ENCODE data around the gene KLHL17.
"Not testable (repeated sequence)": the region's sequence is repeated elsewhere in the genome, so short reads cannot be mapped to it uniquely, and the experiment has no call there.

DNA sequence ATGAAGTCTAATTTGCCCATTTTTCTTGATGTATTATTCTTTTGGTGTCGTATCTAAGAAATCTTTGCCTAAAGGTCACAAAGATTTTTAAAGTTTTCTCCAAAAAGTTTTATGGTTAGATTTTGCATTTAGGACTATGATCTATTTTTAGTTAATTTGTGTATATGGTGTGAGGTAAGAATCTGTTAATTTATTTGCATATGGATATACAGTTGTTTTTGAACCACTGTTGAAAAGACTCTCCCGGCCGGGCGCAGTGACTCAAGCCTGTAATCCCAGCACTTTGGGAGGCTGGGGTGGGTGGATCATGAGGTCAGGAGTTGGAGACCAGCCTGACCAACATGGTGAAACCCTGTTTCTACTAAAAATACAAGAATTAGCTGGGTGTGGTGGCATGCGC is 27.7 kb downstream of the KLHL17 start:
- TF ChIP-seq, protein P1, sequence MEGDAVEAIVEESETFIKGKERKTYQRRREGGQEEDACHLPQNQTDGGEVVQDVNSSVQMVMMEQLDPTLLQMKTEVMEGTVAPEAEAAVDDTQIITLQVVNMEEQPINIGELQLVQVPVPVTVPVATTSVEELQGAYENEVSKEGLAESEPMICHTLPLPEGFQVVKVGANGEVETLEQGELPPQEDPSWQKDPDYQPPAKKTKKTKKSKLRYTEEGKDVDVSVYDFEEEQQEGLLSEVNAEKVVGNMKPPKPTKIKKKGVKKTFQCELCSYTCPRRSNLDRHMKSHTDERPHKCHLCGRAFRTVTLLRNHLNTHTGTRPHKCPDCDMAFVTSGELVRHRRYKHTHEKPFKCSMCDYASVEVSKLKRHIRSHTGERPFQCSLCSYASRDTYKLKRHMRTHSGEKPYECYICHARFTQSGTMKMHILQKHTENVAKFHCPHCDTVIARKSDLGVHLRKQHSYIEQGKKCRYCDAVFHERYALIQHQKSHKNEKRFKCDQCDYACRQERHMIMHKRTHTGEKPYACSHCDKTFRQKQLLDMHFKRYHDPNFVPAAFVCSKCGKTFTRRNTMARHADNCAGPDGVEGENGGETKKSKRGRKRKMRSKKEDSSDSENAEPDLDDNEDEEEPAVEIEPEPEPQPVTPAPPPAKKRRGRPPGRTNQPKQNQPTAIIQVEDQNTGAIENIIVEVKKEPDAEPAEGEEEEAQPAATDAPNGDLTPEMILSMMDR (IDR thresholded peaks at IDR 0.05): not testable (repeated sequence)
- not testable (repeated sequence) for TF ChIP-seq REST (IDR thresholded peaks at IDR 0.05); ZNF302 (CRISPR knock-in tag; IDR thresholded peaks at IDR 0.05); POLR2A (IDR thresholded peaks at IDR 0.05; ENCODE audit: low read length); JUN (IDR thresholded peaks at IDR 0.05); EHMT2 (IDR thresholded peaks at IDR 0.05; ENCODE audit: low read depth); CHD2 (IDR thresholded peaks at IDR 0.05; ENCODE audit: low read length, partially characterized antibody); CHD4 (IDR thresholded peaks at IDR 0.05; ENCODE audit: borderline replicate concordance)
- TF ChIP-seq, protein P2, sequence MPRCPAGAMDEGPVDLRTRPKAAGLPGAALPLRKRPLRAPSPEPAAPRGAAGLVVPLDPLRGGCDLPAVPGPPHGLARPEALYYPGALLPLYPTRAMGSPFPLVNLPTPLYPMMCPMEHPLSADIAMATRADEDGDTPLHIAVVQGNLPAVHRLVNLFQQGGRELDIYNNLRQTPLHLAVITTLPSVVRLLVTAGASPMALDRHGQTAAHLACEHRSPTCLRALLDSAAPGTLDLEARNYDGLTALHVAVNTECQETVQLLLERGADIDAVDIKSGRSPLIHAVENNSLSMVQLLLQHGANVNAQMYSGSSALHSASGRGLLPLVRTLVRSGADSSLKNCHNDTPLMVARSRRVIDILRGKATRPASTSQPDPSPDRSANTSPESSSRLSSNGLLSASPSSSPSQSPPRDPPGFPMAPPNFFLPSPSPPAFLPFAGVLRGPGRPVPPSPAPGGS (IDR thresholded peaks at IDR 0.05): not testable (repeated sequence)
